Measurements from ENCODE around the gene UQCR10. TPM values are rescaled to one million over a fixed set of nuclear protein-coding genes. Genes with fewer than 3 reads are reported as not detected.
"Not testable (repeated sequence)": the region's sequence is repeated elsewhere in the genome, so short reads cannot be mapped to it uniquely, and the experiment has no call there.

Gene UQCR10
- total RNA-seq, 4 donors from 2014 or later = 54.3 to 78.6 (median 64.9) TPM

GRCh38 chr22:29753808-29754657, 13.1 kb upstream of the UQCR10 start:
- Histone ChIP-seq H3K4me3 (no peak overlapping the region), H3K4me1 (peaks cover 0 to 4% (median 0%) of the 10 kb centered on the region in 3 donors), H3K36me3 (peaks cover 0 to 35% of the 10 kb centered on the region in 2 donors), H3K9me3 (no peaks in the 10 kb centered on the region), H3K27ac (no peak overlapping the region), H3K27me3 (no peaks in the 10 kb centered on the region)
- ATAC-seq = no peak
- TF ChIP-seq POLR2AphosphoS5 (IDR thresholded peaks at IDR 0.05) (no peak), EP300 (IDR thresholded peaks at IDR 0.05) (no peak)
- WGBS, 2 donors (ENCODE audit: low coverage in 1 of 2) = 89 to 93% methylated on average over 1 to 3 of the region's 16 CpGs

GRCh38 chr22:29754658-29755395, 12.3 kb upstream of the UQCR10 start:
- not testable (repeated sequence) for H3K27me3 ChIP-seq, H3K4me3 ChIP-seq, ATAC-seq, H3K4me1 ChIP-seq, H3K27ac ChIP-seq, H3K9me3 ChIP-seq
- peaks cover 0 to 32% of the 10 kb centered on the region in 2 donors for H3K36me3 ChIP-seq
- 81 to 96% methylated on average over 5 to 6 of the region's 11 CpGs for WGBS, 2 donors (ENCODE audit: low coverage in 1 of 2)

- H3K9me3 ChIP-seq = no peaks in the 10 kb centered on the region
- no peak overlapping the region for H3K4me3 ChIP-seq
- H3K36me3 ChIP-seq = peaks cover 0 to 25% of the 10 kb centered on the region in 2 donors
- no peaks in the 10 kb centered on the region for H3K27me3 ChIP-seq
- WGBS, 2 donors (ENCODE audit: low coverage in 1 of 2) = 85% methylated on average over 6 of the region's 9 CpGs; no CpG with 5 or more reads in 1 of the 2 donors
- TF ChIP-seq POLR2AphosphoS5 (IDR thresholded peaks at IDR 0.05) (no peak), CTCF (IDR thresholded peaks at IDR 0.05) (no peak), POLR2A (IDR thresholded peaks at IDR 0.05) (no peak), EP300 (IDR thresholded peaks at IDR 0.05) (no peak)
- peaks cover 0 to 7% (median 0%) of the 10 kb centered on the region in 3 donors for H3K4me1 ChIP-seq
- no peak overlapping the region for H3K27ac ChIP-seq
- ATAC-seq = no peak
These were observed 11.3 kb upstream of the UQCR10 start for GRCh38 chr22:29755889-29756288.

GRCh38 chr22:29756341-29756740, 10.8 kb upstream of the UQCR10 start:
- Histone ChIP-seq H3K9me3 (no peaks in the 10 kb centered on the region), H3K27ac (no peak overlapping the region), H3K4me3 (no peak overlapping the region), H3K4me1 (peaks cover 0 to 7% (median 0%) of the 10 kb centered on the region in 3 donors), H3K36me3 (peaks cover 0 to 25% of the 10 kb centered on the region in 2 donors), H3K27me3 (no peaks in the 10 kb centered on the region)
- WGBS, 2 donors (ENCODE audit: low coverage in 1 of 2) = no CpG with 5 or more reads among the region's 7 CpGs
- TF ChIP-seq POLR2A (IDR thresholded peaks at IDR 0.05) = no peak
- no peak for ATAC-seq

GRCh38 chr22:29757096-29757495, 10.1 kb upstream of the UQCR10 start:
- H3K27ac ChIP-seq = no peak overlapping the region
- WGBS, 2 donors (ENCODE audit: low coverage in 1 of 2) = 89 to 94% methylated on average over 3 of the region's 3 CpGs

More at GRCh38 chr22:29757096-29757495, 10.1 kb upstream of the UQCR10 start:
- peaks cover 0 to 22% of the 10 kb centered on the region in 2 donors for H3K36me3 ChIP-seq
- no peak overlapping the region for H3K4me3 ChIP-seq
- TF ChIP-seq CTCF (IDR thresholded peaks at IDR 0.05) (no peak), POLR2AphosphoS5 (IDR thresholded peaks at IDR 0.05) (no peak), EP300 (IDR thresholded peaks at IDR 0.05) (no peak), POLR2A (IDR thresholded peaks at IDR 0.05) (no peak)
- no peaks in the 10 kb centered on the region for H3K27me3 ChIP-seq
- peaks cover 0 to 7% (median 0%) of the 10 kb centered on the region in 3 donors for H3K4me1 ChIP-seq
- no peak for ATAC-seq
- no peaks in the 10 kb centered on the region for H3K9me3 ChIP-seq

Data from gastroesophageal sphincter (tissue), 4 donors.